B cell (primary cell): ENCODE measurements around the gene SORL1. TPM values are rescaled to one million over a fixed set of nuclear protein-coding genes. Genes with fewer than 3 reads are reported as not detected.

Experiments used
- ATAC-seq: fragments of 200-7000 bp; cut with Tn5 transposase; one replicate; pipeline ENCODE4 v1.10.0; 2021; ENCODE audit warnings: low read depth, mild to moderate bottlenecking, moderate number of reproducible peaks, moderate library complexity
- CTCF ChIA-PET: fragments of 350-600 bp; sonication (Branson Sonifier 250); formaldehyde crosslinking; loops from one replicate; lab custom pipeline; 2021; ENCODE audit warnings: antibody characterized with exemption, inconsistent platforms; lab: Charles Lee
- POLR2A ChIA-PET: fragments of 350-600 bp; sonication (Branson Sonifier 250); formaldehyde crosslinking; loops from one replicate; lab custom pipeline; 2021; ENCODE audit warnings: antibody characterized with exemption; lab: Charles Lee
- DNase-seq: peaks from one replicate; pipeline ENCODE4 v3.0.0; 2013
- H2AFZ ChIP-seq: 2 replicates; pipeline ENCODE4 v1.6.1; 2012; ENCODE audit warnings: mild to moderate bottlenecking, low read depth, low read length; ENCODE audit not compliant: insufficient read depth, poor library complexity, severe bottlenecking
- H3K27ac ChIP-seq, 2 donors: 1 replicate in 1 of 2; 2 replicates in 1 of 2; pipeline ENCODE4 v1.5.1; 2012 to 2013; ENCODE audit warnings: low read length in 2 of 2, mild to moderate bottlenecking in 2 of 2, moderate library complexity in 1 of 2
- H3K27me3 ChIP-seq, 4 experiments: fragments of 200-600 bp in 1 of 4; sonication (generic) in 1 of 4; replicated peaks in 1 of 4; 1 replicate in 2 of 4; 2 replicates in 2 of 4; pipeline versions ENCODE4 v1.6.1 to v1.7.0; 2013 to 2016; ENCODE audit warnings: low read length in 3 of 4, mild to moderate bottlenecking in 2 of 4, mixed read lengths in 1 of 4, moderate library complexity in 1 of 4; ENCODE audit not compliant: insufficient read depth in 4 of 4, control insufficient read depth in 3 of 4; ENCODE audit errors: control extremely low read depth in 1 of 4
- H3K36me3 ChIP-seq, 2 experiments: replicated peaks in 1 of 2; 1 replicate in 1 of 2; 2 replicates in 1 of 2; pipeline versions ENCODE4 v1.6.1 to v1.7.1; 2013; ENCODE audit warnings: low read length in 1 of 2; ENCODE audit not compliant: insufficient read depth in 2 of 2, control insufficient read depth in 1 of 2; ENCODE audit errors: control extremely low read depth in 1 of 2, extremely low read depth in 1 of 2
- H3K4me1 ChIP-seq, 2 donors: fragments of 200-600 bp in 1 of 2; sonication (generic) in 1 of 2; 1 replicate in 1 of 2; 2 replicates in 1 of 2; pipeline versions ENCODE4 v1.5.1 to v1.6.1; 2013 to 2017; ENCODE audit warnings: low read length in 2 of 2; ENCODE audit not compliant: control insufficient read depth in 2 of 2, insufficient read depth in 2 of 2
- H3K4me2 ChIP-seq: replicated peaks from 2 replicates; pipeline ENCODE3; 2012; ENCODE audit warnings: mild to moderate bottlenecking, low read depth, low read length; ENCODE audit not compliant: poor library complexity, severe bottlenecking
- H3K4me3 ChIP-seq, 5 experiments: fragments of 200-600 bp in 1 of 5; sonication (generic) in 1 of 5; 1 replicate in 3 of 5; 2 replicates in 2 of 5; pipeline versions ENCODE4 v1.5.1 to v1.7.0; 2011 to 2016; ENCODE audit warnings: low read length in 4 of 5, mild to moderate bottlenecking in 4 of 5, low read depth in 2 of 5, control low read depth in 1 of 5, moderate library complexity in 1 of 5; ENCODE audit not compliant: insufficient read depth in 1 of 5; ENCODE audit errors: control extremely low read depth in 1 of 5, extremely low read depth in 1 of 5
- H3K79me2 ChIP-seq: fragments of 200-600 bp; sonication (generic); one replicate; pipeline ENCODE4 v1.6.0; 2016; ENCODE audit warnings: low read length; ENCODE audit not compliant: control insufficient read depth, insufficient read depth
- H3K9ac ChIP-seq: fragments of 200-600 bp; sonication (generic); 2 replicates; pipeline ENCODE4 v1.6.1; 2017; ENCODE audit warnings: mild to moderate bottlenecking, low read length, moderate library complexity
- H3K9me3 ChIP-seq, 3 donors: one replicate each; pipeline versions ENCODE4 v1.6.1 to v1.7.1; 2013; ENCODE audit warnings: low read length in 2 of 3; ENCODE audit not compliant: control insufficient read depth in 2 of 3, insufficient read depth in 1 of 3; ENCODE audit errors: control extremely low read depth in 1 of 3
- H4K20me1 ChIP-seq: 2 replicates; pipeline ENCODE4 v1.6.0; 2012; ENCODE audit warnings: mild to moderate bottlenecking, low read length; ENCODE audit not compliant: insufficient read depth, control insufficient read depth, poor library complexity, severe bottlenecking
- H3K27ac Mint-ChIP-seq: one replicate; pipeline ENCODE4 v1.8.0; 2021; ENCODE audit warnings: mixed read lengths
- H3K27me3 Mint-ChIP-seq: one replicate; pipeline ENCODE4 v1.8.0; 2021; ENCODE audit warnings: mixed read lengths
- H3K4me1 Mint-ChIP-seq: one replicate; pipeline ENCODE4 v1.8.0; 2021; ENCODE audit warnings: mixed read lengths
- H3K4me3 Mint-ChIP-seq: one replicate; pipeline ENCODE4 v1.8.0; 2021; ENCODE audit warnings: mixed read lengths
- H3K9me3 Mint-ChIP-seq: one replicate; pipeline ENCODE4 v1.8.0; 2022; ENCODE audit warnings: mixed read lengths; ENCODE audit not compliant: insufficient read depth
- EZH2 ChIP-seq: IDR thresholded peaks from 2 replicates; pipeline ENCODE4 v1.6.1; 2012; ENCODE audit warnings: borderline replicate concordance, low read depth, mild to moderate bottlenecking, moderate library complexity, low read length; ENCODE audit not compliant: insufficient read depth, poor library complexity, severe bottlenecking
- WGBS: methylation state at CpG from one replicate; pipeline ENCODE4 v1.1.5; 2013; ENCODE audit warnings: missing lambda C conversion rate; ENCODE audit not compliant: insufficient coverage; 5-methylcytosine and 5-hydroxymethylcytosine counted together
- intact Hi-C: fragments of 100-400 bp; cut with micrococcal nuclease; formaldehyde crosslinking; loops from one replicate; pipeline ENCODE4 v1.10.0; 2022
- polyA plus RNA-seq: library from polyadenylated mRNA; depleted of rRNA; stranded (reverse); fragments of >200 nt; gene quantifications from 2 replicates; pipeline ENCODE4 v1.2.3, GENCODE V29; 2012
- total RNA-seq, 2 donors: library from RNA; stranded (reverse); fragments of 120-200 nt in 1 of 2; gene quantifications; 1 replicate in 1 of 2; 2 replicates in 1 of 2; pipeline versions ENCODE4 v1.2.3 to v1.2.4, GENCODE V29; 2013 to 2022
- TF ChIP-seq, protein P1 (sequence below): fragments of 200-600 bp; IDR thresholded peaks from one replicate; pipeline ENCODE4 v1.8.0; 2022; ENCODE audit warnings: antibody characterized with exemption, mild to moderate bottlenecking

SORL1 gene
- total and polyA plus RNA-seq, 2 donors (not counting 1 experiment from before 2014, with no cell fraction given), result 13.0 to 396 TPM

- H3K79me2 ChIP-seq, result no peaks in the 10 kb centered on the region
- no peaks in the 10 kb centered on the region for H3K9me3 ChIP-seq
- 100% methylated on average over 1 of the region's 5 CpGs for WGBS
- peaks cover 15% of the 10 kb centered on the region for H4K20me1 ChIP-seq
- Mint-ChIP-seq H3K9me3 (no peaks in the 10 kb centered on the region), H3K27ac (no peak overlapping the region), H3K27me3 (no peaks in the 10 kb centered on the region), H3K4me1 (peaks cover 23% of the 10 kb centered on the region), H3K4me3 (no peak overlapping the region)
- intact Hi-C loops, result no loop called here
- ATAC-seq, result no peak
- no peaks in the 10 kb centered on the region for H3K27me3 ChIP-seq
- ChIA-PET CTCF (interaction anchor here (1.0 to 1.3 kb wide), 2 partner anchors 12 to 243 kb away, joined by 4 read pairs; no protein-coding TSS in a partner anchor), POLR2A (no interaction called here)
- H3K4me2 ChIP-seq, result no peak overlapping the region
- no peak overlapping the region for H3K4me3 ChIP-seq
- peaks cover 1 to 19% of the 10 kb centered on the region in 2 donors for H3K4me1 ChIP-seq
- TF ChIP-seq, protein P1, sequence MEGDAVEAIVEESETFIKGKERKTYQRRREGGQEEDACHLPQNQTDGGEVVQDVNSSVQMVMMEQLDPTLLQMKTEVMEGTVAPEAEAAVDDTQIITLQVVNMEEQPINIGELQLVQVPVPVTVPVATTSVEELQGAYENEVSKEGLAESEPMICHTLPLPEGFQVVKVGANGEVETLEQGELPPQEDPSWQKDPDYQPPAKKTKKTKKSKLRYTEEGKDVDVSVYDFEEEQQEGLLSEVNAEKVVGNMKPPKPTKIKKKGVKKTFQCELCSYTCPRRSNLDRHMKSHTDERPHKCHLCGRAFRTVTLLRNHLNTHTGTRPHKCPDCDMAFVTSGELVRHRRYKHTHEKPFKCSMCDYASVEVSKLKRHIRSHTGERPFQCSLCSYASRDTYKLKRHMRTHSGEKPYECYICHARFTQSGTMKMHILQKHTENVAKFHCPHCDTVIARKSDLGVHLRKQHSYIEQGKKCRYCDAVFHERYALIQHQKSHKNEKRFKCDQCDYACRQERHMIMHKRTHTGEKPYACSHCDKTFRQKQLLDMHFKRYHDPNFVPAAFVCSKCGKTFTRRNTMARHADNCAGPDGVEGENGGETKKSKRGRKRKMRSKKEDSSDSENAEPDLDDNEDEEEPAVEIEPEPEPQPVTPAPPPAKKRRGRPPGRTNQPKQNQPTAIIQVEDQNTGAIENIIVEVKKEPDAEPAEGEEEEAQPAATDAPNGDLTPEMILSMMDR, result no peak
- no peak for TF ChIP-seq EZH2
- H3K9ac ChIP-seq, result no peak overlapping the region
- no peak for DNase-seq
- peaks cover 11 to 30% of the 10 kb centered on the region in 2 experiments for H3K36me3 ChIP-seq
- H2AFZ ChIP-seq, result no peak overlapping the region
- H3K27ac ChIP-seq, result no peak overlapping the region
Observed at GRCh38 chr11:121564948-121565684, 113.0 kb downstream of the SORL1 start.
